ENCODE measurements around the gene MCM3AP. TPM values are rescaled to one million over a fixed set of nuclear protein-coding genes. Genes with fewer than 3 reads are reported as not detected.

The MCM3AP gene
- total RNA-seq, 1 donor from 2014 or later = 114 TPM

- intact Hi-C loops (cut with micrococcal nuclease) = no loop called here
Observed at GRCh38 chr21:46189213-46189958, 96.0 kb downstream of the MCM3AP start.

GRCh38 chr21:46188226-46189212 lies 96.9 kb downstream of the MCM3AP start:
- intact Hi-C loops (cut with micrococcal nuclease) = no loop called here

- intact Hi-C loops (cut with micrococcal nuclease) = no loop called here
Observed at GRCh38 chr21:46187814-46188213, 97.6 kb downstream of the MCM3AP start.

GRCh38 chr21:46187261-46187660 lies 98.2 kb downstream of the MCM3AP start:
- intact Hi-C loops (cut with micrococcal nuclease) = no loop called here

- intact Hi-C loops (cut with micrococcal nuclease) = loop anchor here (1.0 kb wide), 2 partner anchors 43 to 101 kb away; partner anchors contain the start of genes LSS and YBEY
Observed at GRCh38 chr21:46185716-46186115, 99.7 kb downstream of the MCM3AP start.

Other genes with a start within 250 kb of the MCM3AP start
- 2.6 and 3.9 TPM in 2 replicates for gene COL6A2, start 187.5 kb downstream of the MCM3AP start, total RNA-seq
- 0.63 TPM in 1 of 2 replicates, not detected in the other for gene FTCD, start 130.0 kb downstream of the MCM3AP start, total RNA-seq
- gene SPATC1L, start 101.2 kb downstream of the MCM3AP start, total RNA-seq = 7.5 and 7.7 TPM in 2 replicates
- 48.5 TPM in 2 replicates for gene LSS, start 56.8 kb downstream of the MCM3AP start, total RNA-seq
- gene YBEY, start 731 bp upstream of the MCM3AP start, total RNA-seq = 12.5 and 12.7 TPM in 2 replicates
- gene C21orf58, start 38.3 kb upstream of the MCM3AP start, total RNA-seq = 29.3 and 30.0 TPM in 2 replicates
- gene PCNT, start 38.5 kb upstream of the MCM3AP start, total RNA-seq = 69.2 and 71.3 TPM in 2 replicates
- 54.9 and 56.7 TPM in 2 replicates for gene DIP2A, start 173.3 kb upstream of the MCM3AP start, total RNA-seq

All from T-helper 1 cell treated with Interleukin-12 subunit alpha and Interleukin-12 subunit beta and Interleukin-4 antibody, amounts not matched to agents 30 ng/mL and 1 ng/mL, for 36 hours (primary cell).